Measurements from ENCODE around the gene S100A16.
"Not testable (repeated sequence)": the region's sequence is repeated elsewhere in the genome, so short reads cannot be mapped to it uniquely, and the experiment has no call there.

S100A16 gene

GRCh38 chr1:153562021-153562420 is 50.9 kb downstream of the S100A16 start:
- not testable (repeated sequence) for DNase-seq

- DNase-seq = no peak
Measured at GRCh38 chr1:153561466-153561985, 51.4 kb downstream of the S100A16 start.

- no peak for DNase-seq
Measured at GRCh38 chr1:153560771-153561465, 52.0 kb downstream of the S100A16 start.

- no peak for DNase-seq
Measured at GRCh38 chr1:153560241-153560640, 52.7 kb downstream of the S100A16 start.

GRCh38 chr1:153557877-153558276 is 55.1 kb downstream of the S100A16 start:
- no peak for DNase-seq

All from C1 segment of cervical spinal cord (tissue), 14 donors.